Activated CD8-positive, alpha-beta T cell treated with anti-CD3 and anti-CD28 coated beads, Interleukin-2, amount 10 ng/mL, durations not matched to agents 7 days and 5 days (primary cell): Measurements from ENCODE around the gene ZC3H4. TPM values are rescaled to one million over a fixed set of nuclear protein-coding genes. Genes with fewer than 3 reads are reported as not detected.
A peak's percentile ranks its signal among the peaks of the same experiment; 100 is the strongest.

ENCODE experiments used
- ATAC-seq: fragments of 150-1000 bp; cut with Tn5 transposase; one replicate; pipeline ENCODE4 v1.10.0; 2021; ENCODE audit warnings: moderate library complexity
- CTCF ChIA-PET: fragments of 350-600 bp; sonication (Branson Sonifier 250); formaldehyde crosslinking; loops from one replicate; lab custom pipeline; 2021; ENCODE audit warnings: antibody characterized with exemption; lab: Charles Lee
- POLR2A ChIA-PET: fragments of 350-600 bp; sonication (Branson Sonifier 250); formaldehyde crosslinking; loops from one replicate; lab custom pipeline; 2021; ENCODE audit warnings: antibody characterized with exemption; lab: Charles Lee
- DNase-seq: peaks from one replicate; pipeline ENCODE4 v3.0.0-alpha.2; 2020
- H3K27ac Mint-ChIP-seq: one replicate; pipeline ENCODE4 v1.8.0; 2021; ENCODE audit warnings: mild to moderate bottlenecking, mixed read lengths
- H3K27me3 Mint-ChIP-seq: one replicate; pipeline ENCODE4 v1.8.0; 2021; ENCODE audit warnings: low read depth, mixed read lengths
- H3K36me3 Mint-ChIP-seq: one replicate; pipeline ENCODE4 v1.8.0; 2021; ENCODE audit warnings: low read depth, mixed read lengths
- H3K4me1 Mint-ChIP-seq: one replicate; pipeline ENCODE4 v1.8.0; 2021; ENCODE audit warnings: low read depth, mixed read lengths
- H3K4me3 Mint-ChIP-seq: one replicate; pipeline ENCODE4 v1.8.0; 2021; ENCODE audit warnings: mild to moderate bottlenecking, mixed read lengths
- H3K9me3 Mint-ChIP-seq: one replicate; pipeline ENCODE4 v1.8.0; 2022; ENCODE audit warnings: mixed read lengths; ENCODE audit not compliant: insufficient read depth
- total RNA-seq, 2 experiments: library from RNA; stranded (reverse); gene quantifications; one replicate each; pipeline ENCODE4 v1.2.3, GENCODE V29; 2021

The ZC3H4 gene
- total RNA-seq, 2 experiments from 2014 or later: 102 TPM

DNA sequence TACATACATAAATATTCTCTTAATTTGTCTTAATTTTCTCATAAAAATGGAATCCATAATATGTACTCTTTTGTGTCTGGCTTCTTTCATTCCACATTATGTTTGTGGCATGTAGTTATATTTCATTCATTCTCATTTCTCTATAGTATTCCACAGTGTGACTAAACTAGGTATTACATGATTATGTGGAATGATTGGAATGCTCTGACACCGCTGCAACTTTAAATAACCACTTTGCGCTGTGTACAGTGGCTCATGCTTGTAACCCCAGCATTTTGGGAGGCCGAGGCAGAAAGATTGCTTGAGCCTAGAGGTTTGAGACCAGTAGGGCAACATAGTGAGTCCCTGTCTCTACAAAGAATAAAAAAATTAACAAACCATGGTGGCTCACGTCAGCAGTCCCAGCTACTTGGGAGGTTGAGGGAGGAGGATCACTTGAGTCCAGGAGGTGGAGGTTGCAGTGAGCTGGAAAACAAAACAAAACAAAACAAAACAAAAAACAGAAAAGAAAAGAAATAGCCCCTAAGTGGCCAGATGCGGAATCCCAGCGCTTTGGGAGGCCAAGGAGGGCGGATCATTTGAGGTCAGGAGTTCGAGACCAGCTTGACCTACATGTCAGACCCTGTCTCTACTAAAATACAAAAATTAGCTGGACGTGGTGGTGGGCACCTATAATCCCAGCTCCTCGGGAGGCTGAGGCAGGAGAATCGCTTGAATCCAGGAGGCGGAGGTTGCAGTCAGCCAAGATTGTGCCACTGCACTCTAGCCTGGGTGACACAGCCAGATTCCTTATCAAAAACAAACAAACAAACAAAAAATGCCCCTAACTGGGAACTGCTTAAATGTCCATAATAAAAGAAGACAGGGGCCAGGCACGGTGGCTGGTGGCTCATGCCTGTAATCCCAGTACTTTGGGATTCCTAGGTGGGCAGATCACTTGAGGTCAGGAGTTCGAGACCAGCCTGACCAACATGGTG lies 9.1 kb upstream of the ZC3H4 start:
- H3K27me3 Mint-ChIP-seq: no peaks in the 10 kb centered on the region
- POLR2A ChIA-PET: interaction anchor here (0.8 to 1.1 kb wide), 2 partner anchors 9 to 10 kb away, joined by 3 read pairs; partner anchors contain the start of gene ZC3H4
- DNase-seq: no peak
- CTCF ChIA-PET: interaction anchor here (0.8 to 5.2 kb wide), 8 partner anchors 9 to 123 kb away, joined by 3 to 41 read pairs (median 6); partner anchors contain the start of gene ZC3H4
- H3K4me3 Mint-ChIP-seq: no peak overlapping the region
- H3K36me3 Mint-ChIP-seq: no peaks in the 10 kb centered on the region
- peaks cover 10% of the 10 kb centered on the region for H3K4me1 Mint-ChIP-seq
- no peak for ATAC-seq
- no peak overlapping the region for H3K27ac Mint-ChIP-seq
- no peaks in the 10 kb centered on the region for H3K9me3 Mint-ChIP-seq

DNA sequence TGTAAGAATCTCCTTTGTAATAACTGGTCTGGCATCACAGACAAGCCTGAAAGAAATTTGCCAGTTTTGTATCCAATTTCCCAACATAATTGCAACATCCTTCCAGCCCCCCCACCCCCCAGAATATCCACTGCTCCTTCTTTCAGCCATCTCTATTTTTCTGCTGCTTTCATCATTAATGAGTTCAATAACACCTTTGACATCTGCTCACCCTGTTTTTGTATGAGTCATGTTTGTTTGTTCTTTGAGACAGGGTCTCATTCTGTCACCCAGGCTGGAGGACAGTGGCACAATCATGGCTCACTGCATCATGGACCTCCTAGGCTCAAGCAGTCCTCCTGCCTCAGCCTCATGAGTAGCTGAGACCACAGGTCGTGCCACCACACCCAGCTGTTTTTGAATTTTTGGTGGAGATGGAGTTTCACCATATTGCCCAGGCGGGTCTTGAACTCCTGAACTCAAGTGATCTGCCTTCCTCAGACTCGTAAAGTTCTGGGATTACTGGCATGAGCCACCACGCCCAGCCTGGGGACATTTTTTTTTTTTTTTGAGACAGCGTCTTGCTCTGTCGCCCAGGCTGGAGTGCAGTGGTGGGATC lies 7.0 kb upstream of the ZC3H4 start:
- H3K27me3 Mint-ChIP-seq: no peaks in the 10 kb centered on the region
- ChIA-PET POLR2A (interaction anchor here (0.6 kb wide), 1 partner anchor 10 kb away, joined by 4 read pairs; no protein-coding TSS in a partner anchor), CTCF (interaction anchor here (1.2 to 5.2 kb wide), 3 partner anchors 40 to 665 kb away, joined by 3 to 41 read pairs (median 10); no protein-coding TSS in a partner anchor)
- H3K4me1 Mint-ChIP-seq: peaks cover 12% of the 10 kb centered on the region
- H3K9me3 Mint-ChIP-seq: no peaks in the 10 kb centered on the region
- H3K4me3 Mint-ChIP-seq: no peak overlapping the region
- no peak for ATAC-seq
- H3K27ac Mint-ChIP-seq: no peak overlapping the region
- no peaks in the 10 kb centered on the region for H3K36me3 Mint-ChIP-seq
- no peak for DNase-seq

DNA sequence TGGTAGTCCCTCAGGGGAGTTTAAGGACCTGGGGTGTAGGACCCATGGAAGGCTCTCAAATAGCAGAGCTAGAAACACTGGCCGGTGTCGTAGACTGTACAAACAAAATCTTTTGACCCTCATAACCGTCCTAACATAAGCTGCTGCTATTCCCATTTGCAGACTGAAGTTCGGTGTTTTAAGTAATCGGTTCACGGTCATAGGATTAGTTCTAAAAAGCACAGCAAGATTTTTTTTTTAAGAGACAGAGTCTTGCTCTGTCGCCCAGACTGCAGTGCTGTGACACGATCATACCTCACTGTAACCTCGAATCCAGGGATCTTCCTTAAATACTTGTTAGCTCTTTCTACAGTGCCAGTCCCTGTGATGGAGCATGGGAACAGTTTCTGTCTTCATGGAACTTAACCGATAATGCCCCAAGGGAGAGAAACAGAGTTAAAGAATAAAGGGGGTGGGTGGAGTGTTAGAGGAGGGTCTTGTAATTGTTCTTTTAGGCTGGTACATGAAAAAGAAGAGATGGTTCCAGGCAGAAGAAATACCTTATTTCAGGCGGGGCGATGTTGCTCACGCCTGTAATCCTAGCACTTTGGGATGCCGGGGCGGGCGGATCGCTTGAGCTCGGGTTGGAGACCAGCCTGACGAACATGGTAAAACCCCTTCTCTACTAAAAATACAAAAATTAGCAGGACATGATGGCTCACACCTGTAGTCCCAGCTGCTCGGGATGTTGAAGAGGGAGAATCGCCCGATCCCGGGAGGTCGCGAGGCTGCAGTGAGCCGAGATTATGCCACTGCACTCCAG lies 475 bp upstream of the ZC3H4 start:
- no peaks in the 10 kb centered on the region for H3K9me3 Mint-ChIP-seq
- DNase-seq (no peak), ATAC-seq (no peak)
- H3K27me3 Mint-ChIP-seq: no peaks in the 10 kb centered on the region
- CTCF ChIA-PET: interaction anchor here (0.8 to 3.4 kb wide), 15 partner anchors 8 to 257 kb away, joined by 3 to 24 read pairs (median 8); no protein-coding TSS in a partner anchor
- POLR2A ChIA-PET: interaction anchor here (0.5 to 10.3 kb wide), 28 partner anchors 8 to 1697 kb away, joined by 3 to 256 read pairs (median 4); partner anchors contain the start of genes ARHGAP35, CCDC9, SAE1 and SLC1A5
- peaks cover 21% of the 10 kb centered on the region for H3K4me1 Mint-ChIP-seq
- H3K36me3 Mint-ChIP-seq: peaks cover 32% of the 10 kb centered on the region
- H3K4me3 Mint-ChIP-seq: peak overlapping the region; percentile 95
- peak overlapping the region; percentile 100 for H3K27ac Mint-ChIP-seq

DNA sequence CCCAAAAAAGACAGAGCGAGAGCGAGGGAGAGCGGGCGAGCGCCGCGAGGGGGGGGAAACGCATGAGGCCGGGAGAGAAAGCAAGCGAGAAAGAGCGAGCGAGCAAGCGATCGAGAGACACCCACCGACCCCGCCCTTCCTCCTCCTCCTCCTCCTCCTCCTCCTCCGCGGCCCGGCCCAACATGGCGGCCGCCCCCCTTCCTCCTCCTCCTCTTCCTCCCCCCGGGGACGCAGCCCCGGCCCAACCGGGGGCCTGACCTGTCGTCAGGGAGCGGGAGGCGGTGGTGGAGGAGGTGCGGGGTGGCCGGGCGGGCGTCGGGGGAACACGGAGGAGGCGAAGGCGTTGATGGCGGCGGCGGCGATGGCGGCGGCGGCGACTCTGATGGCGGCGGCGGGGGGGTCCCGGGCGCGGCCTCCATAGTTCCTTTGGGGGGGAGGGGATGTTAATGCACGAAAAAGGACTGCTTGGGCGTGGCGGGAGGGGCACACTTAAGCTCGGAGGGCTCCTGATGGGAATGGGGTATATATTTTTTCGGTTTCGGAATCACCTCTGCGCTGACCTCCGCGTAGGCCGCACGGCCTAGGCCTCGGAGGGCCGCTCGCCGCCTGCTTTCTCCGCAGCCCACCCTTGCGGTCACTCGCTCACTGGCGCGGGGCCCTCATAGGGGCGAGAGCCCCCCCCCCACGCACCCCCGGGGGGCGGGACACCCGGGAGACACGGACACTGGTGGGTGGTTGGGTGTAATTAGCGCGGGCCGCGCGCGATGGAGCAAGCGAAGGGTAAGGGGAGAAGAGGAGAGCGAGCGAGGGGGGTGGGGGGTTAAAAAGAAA lies 1.2 kb downstream of the ZC3H4 start:
- DNase-seq: peak; percentile 94
- CTCF ChIA-PET: interaction anchor here (0.9 to 3.4 kb wide), 13 partner anchors 10 to 135 kb away, joined by 3 to 24 read pairs (median 10); no protein-coding TSS in a partner anchor
- Mint-ChIP-seq H3K27ac (peak overlapping the region; percentile 100), H3K9me3 (no peaks in the 10 kb centered on the region), H3K36me3 (peaks cover 47% of the 10 kb centered on the region), H3K27me3 (no peaks in the 10 kb centered on the region), H3K4me3 (peak overlapping the region; percentile 95), H3K4me1 (peaks cover 37% of the 10 kb centered on the region)
- POLR2A ChIA-PET: interaction anchor here (0.7 to 10.3 kb wide), 31 partner anchors 8 to 512 kb away, joined by 3 to 256 read pairs (median 6); partner anchors contain the start of genes CCDC9, SAE1, SLC1A5 and TMEM160
- peak; percentile 22 for ATAC-seq

DNA sequence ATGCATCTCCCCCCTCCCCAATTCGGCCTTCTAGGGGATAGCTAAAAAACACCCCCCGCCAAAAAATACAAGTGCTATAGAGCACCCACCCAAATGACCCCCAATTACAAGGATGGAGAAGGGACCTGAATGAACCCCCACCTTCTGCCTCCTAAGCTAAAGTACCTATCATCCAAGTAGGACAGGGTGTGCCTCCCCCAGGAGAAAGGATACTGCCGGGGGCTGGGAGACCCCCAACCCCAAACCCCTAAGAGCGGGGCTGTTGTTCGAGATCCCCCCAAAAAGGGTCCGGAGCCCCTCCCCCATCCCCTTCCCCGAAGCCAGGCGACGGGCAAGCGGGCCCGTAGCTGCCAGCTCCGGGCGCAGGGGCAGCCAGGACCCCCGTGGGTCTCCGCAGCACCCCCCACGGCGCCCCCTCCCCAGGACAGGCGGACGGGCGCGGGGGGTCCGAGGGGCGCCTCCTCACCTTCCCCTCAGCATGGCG lies 1.9 kb downstream of the ZC3H4 start:
- no peak for DNase-seq
- ATAC-seq: no peak
- CTCF ChIA-PET: interaction anchor here (1.2 to 4.1 kb wide), 3 partner anchors 16 to 136 kb away, joined by 3 to 19 read pairs (median 17); no protein-coding TSS in a partner anchor

GRCh38 chr19:47111006-47111621 lies 2.5 kb downstream of the ZC3H4 start:
- no peak for ATAC-seq
- peak overlapping the region; percentile 100 for H3K27ac Mint-ChIP-seq
- ChIA-PET POLR2A (interaction anchor here (0.6 to 10.3 kb wide), 13 partner anchors 8 to 509 kb away, joined by 3 to 256 read pairs (median 3); partner anchors contain the start of genes SAE1 and SLC1A5), CTCF (interaction anchor here (4.1 kb wide), 1 partner anchor 15 kb away, joined by 17 read pairs; no protein-coding TSS in a partner anchor)
- peak; percentile 61 for DNase-seq
- no peaks in the 10 kb centered on the region for H3K27me3 Mint-ChIP-seq
- peaks cover 48% of the 10 kb centered on the region for H3K4me1 Mint-ChIP-seq
- peak overlapping the region; percentile 95 for H3K4me3 Mint-ChIP-seq
- H3K9me3 Mint-ChIP-seq: no peaks in the 10 kb centered on the region
- peaks cover 55% of the 10 kb centered on the region for H3K36me3 Mint-ChIP-seq

More for the DNA sequence above, 1.9 kb downstream of the ZC3H4 start:
- Mint-ChIP-seq H3K27me3 (no peaks in the 10 kb centered on the region), H3K27ac (peak overlapping the region; percentile 100), H3K9me3 (no peaks in the 10 kb centered on the region), H3K36me3 (peaks cover 53% of the 10 kb centered on the region), H3K4me1 (peaks cover 44% of the 10 kb centered on the region), H3K4me3 (peak overlapping the region; percentile 95)
- POLR2A ChIA-PET: interaction anchor here (0.7 to 10.3 kb wide), 13 partner anchors 9 to 510 kb away, joined by 3 to 256 read pairs (median 3); partner anchors contain the start of genes SAE1 and SLC1A5

- Mint-ChIP-seq H3K27ac (peak overlapping the region; percentile 100), H3K36me3 (peaks cover 61% of the 10 kb centered on the region), H3K4me1 (peaks cover 53% of the 10 kb centered on the region), H3K27me3 (no peaks in the 10 kb centered on the region), H3K9me3 (no peaks in the 10 kb centered on the region), H3K4me3 (peak overlapping the region; percentile 95)
- POLR2A ChIA-PET: interaction anchor here (0.6 to 10.3 kb wide), 4 partner anchors 10 to 257 kb away, joined by 3 to 256 read pairs (median 6); partner anchors contain the start of gene SAE1
- peak; percentile 54 for DNase-seq
- CTCF ChIA-PET: interaction anchor here (4.1 kb wide), 1 partner anchor 15 kb away, joined by 17 read pairs; no protein-coding TSS in a partner anchor
- ATAC-seq: no peak
Observed at GRCh38 chr19:47110521-47111005, 3.0 kb downstream of the ZC3H4 start.

- H3K27me3 Mint-ChIP-seq: no peaks in the 10 kb centered on the region
- POLR2A ChIA-PET: interaction anchor here (0.6 to 10.3 kb wide), 5 partner anchors 8 to 256 kb away, joined by 3 to 256 read pairs (median 3); partner anchors contain the start of gene SAE1
Observed at GRCh38 chr19:47109541-47110375, 3.8 kb downstream of the ZC3H4 start.

More at GRCh38 chr19:47109541-47110375, 3.8 kb downstream of the ZC3H4 start:
- Mint-ChIP-seq H3K27ac (peak overlapping the region; percentile 100), H3K9me3 (no peaks in the 10 kb centered on the region), H3K4me1 (peaks cover 60% of the 10 kb centered on the region), H3K4me3 (peak overlapping the region; percentile 95), H3K36me3 (peaks cover 67% of the 10 kb centered on the region)
- DNase-seq: peak; percentile 76
- CTCF ChIA-PET: interaction anchor here (2.0 to 4.1 kb wide), 2 partner anchors 14 to 134 kb away, joined by 11 to 17 read pairs; no protein-coding TSS in a partner anchor
- ATAC-seq: no peak
